GM23338 (cell line): ENCODE results near the gene FOXI1.

ENCODE experiments used
- CREB1 ChIP-seq: fragments of 250-450 bp; sonication (Bioruptor Pico); IDR thresholded peaks from 2 replicates; pipeline ENCODE4 v1.5.0; 2020; ENCODE audit warnings: low read depth, mild to moderate bottlenecking, moderate library complexity
- CTCF ChIP-seq, 2 experiments: fragments of 200-600 bp in 1 of 2; sonication (generic) in 1 of 2; conservative IDR thresholded peaks; 2 replicates each; pipeline versions ENCODE4 v1.5.1 to v1.6.1; 2016 to 2017; ENCODE audit warnings: antibody characterized with exemption in 2 of 2, low read depth in 2 of 2, mild to moderate bottlenecking in 2 of 2, moderate library complexity in 1 of 2
- EZH2 ChIP-seq: fragments of 200-600 bp; sonication (generic); IDR thresholded peaks from one replicate; pipeline ENCODE4 v1.8.0; 2017; ENCODE audit warnings: antibody characterized with exemption, mild to moderate bottlenecking, low read depth; ENCODE audit not compliant: unreplicated experiment
- EZH2phosphoT487 ChIP-seq: fragments of 200-600 bp; sonication (generic); IDR thresholded peaks from one replicate; pipeline ENCODE4 v1.8.1; 2018; ENCODE audit warnings: antibody characterized with exemption; ENCODE audit not compliant: unreplicated experiment
- JUNB ChIP-seq: IDR thresholded peaks from one replicate; pipeline ENCODE4 v1.6.1; 2016; ENCODE audit warnings: antibody characterized with exemption; ENCODE audit not compliant: unreplicated experiment
- NANOG ChIP-seq: IDR thresholded peaks from 2 replicates; pipeline ENCODE4 v1.6.1; 2016; ENCODE audit warnings: antibody characterized with exemption, borderline replicate concordance
- POLR2AphosphoS5 ChIP-seq: IDR thresholded peaks from 2 replicates; pipeline ENCODE4 v1.6.1; 2016; ENCODE audit warnings: antibody characterized with exemption, low read depth
- REST ChIP-seq: IDR thresholded peaks from one replicate; pipeline ENCODE4 v1.6.1; 2018; ENCODE audit warnings: antibody characterized with exemption; ENCODE audit not compliant: unreplicated experiment
- STAT1 ChIP-seq: IDR thresholded peaks from one replicate; pipeline ENCODE4 v1.6.1; 2016; ENCODE audit warnings: antibody characterized with exemption; ENCODE audit not compliant: unreplicated experiment
- ZNF114 ChIP-seq: fragments of 250-450 bp; sonication (Bioruptor Pico); IDR thresholded peaks from 2 replicates; pipeline ENCODE4 v1.5.0; 2020; ENCODE audit warnings: mild to moderate bottlenecking, moderate library complexity
- ZNF331 ChIP-seq: fragments of 250-450 bp; sonication (Bioruptor Pico); IDR thresholded peaks from 2 replicates; pipeline ENCODE4 v1.5.0; 2020; ENCODE audit warnings: low read depth, mild to moderate bottlenecking, moderate library complexity
- ZNF462 ChIP-seq: fragments of 250-450 bp; sonication (Bioruptor Pico); IDR thresholded peaks from 2 replicates; pipeline ENCODE4 v1.5.0; 2020; ENCODE audit warnings: mild to moderate bottlenecking, moderate library complexity
- TF ChIP-seq, protein P1 (sequence below): IDR thresholded peaks from 2 replicates; pipeline ENCODE4 v1.6.1; 2016; ENCODE audit warnings: antibody characterized with exemption

DNA sequence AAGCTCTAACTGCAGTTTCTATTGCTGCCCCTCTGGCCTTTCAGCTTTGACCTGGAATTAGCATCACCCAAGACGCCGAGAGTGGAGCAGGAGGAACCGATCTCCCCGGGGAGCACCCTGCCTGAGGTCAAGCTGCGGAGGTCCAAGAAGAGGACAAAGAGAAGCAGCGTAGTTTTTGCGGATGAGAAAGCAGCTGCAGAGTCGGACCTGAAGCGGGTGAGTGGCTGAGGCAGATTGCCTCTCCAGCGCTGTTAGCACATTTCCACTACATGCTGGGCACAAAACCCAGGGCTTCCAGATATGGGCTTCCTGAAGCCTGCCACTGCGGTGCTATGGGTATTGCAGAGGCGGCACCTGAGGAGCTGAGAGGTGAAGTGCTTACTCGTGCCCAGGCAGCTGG is 26.8 kb upstream of the FOXI1 start:
- TF ChIP-seq EZH2 (no peak), CTCF (conservative IDR thresholded peaks at IDR 0.05; ENCODE audit: low read depth in 2 of 2) (no peak), REST (no peak), JUNB (no peak), EZH2phosphoT487 (no peak), ZNF462 (CRISPR knock-in tag) (no peak), POLR2AphosphoS5 (no peak), ZNF331 (CRISPR knock-in tag) (no peak), CREB1 (CRISPR knock-in tag) (no peak), STAT1 (no peak), ZNF114 (no peak), NANOG (no peak)
- TF ChIP-seq, protein P1, sequence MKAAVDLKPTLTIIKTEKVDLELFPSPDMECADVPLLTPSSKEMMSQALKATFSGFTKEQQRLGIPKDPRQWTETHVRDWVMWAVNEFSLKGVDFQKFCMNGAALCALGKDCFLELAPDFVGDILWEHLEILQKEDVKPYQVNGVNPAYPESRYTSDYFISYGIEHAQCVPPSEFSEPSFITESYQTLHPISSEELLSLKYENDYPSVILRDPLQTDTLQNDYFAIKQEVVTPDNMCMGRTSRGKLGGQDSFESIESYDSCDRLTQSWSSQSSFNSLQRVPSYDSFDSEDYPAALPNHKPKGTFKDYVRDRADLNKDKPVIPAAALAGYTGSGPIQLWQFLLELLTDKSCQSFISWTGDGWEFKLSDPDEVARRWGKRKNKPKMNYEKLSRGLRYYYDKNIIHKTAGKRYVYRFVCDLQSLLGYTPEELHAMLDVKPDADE = no peak
